GM23338 (cell line): ENCODE results near the gene CSH2.

Source experiments
- CTCF ChIP-seq, 2 experiments: fragments of 200-600 bp in 1 of 2; sonication (generic) in 1 of 2; conservative IDR thresholded peaks; 2 replicates each; pipeline versions ENCODE4 v1.5.1 to v1.6.1; 2016 to 2017; ENCODE audit warnings: antibody characterized with exemption in 2 of 2, low read depth in 2 of 2, mild to moderate bottlenecking in 2 of 2, moderate library complexity in 1 of 2
- EZH2 ChIP-seq: fragments of 200-600 bp; sonication (generic); IDR thresholded peaks from one replicate; pipeline ENCODE4 v1.8.0; 2017; ENCODE audit warnings: antibody characterized with exemption, mild to moderate bottlenecking, low read depth; ENCODE audit not compliant: unreplicated experiment
- POLR2AphosphoS5 ChIP-seq: IDR thresholded peaks from 2 replicates; pipeline ENCODE4 v1.6.1; 2016; ENCODE audit warnings: antibody characterized with exemption, low read depth

GRCh38 chr17:63831505-63831904 is 42.0 kb downstream of the CSH2 start:
- TF ChIP-seq CTCF (conservative IDR thresholded peaks at IDR 0.05; ENCODE audit: low read depth in 2 of 2) (no peak), POLR2AphosphoS5 (no peak), EZH2 (no peak)
